Epithelial cell of proximal tubule (primary cell): ENCODE measurements around the gene MTCH1. TPM values are rescaled to one million over a fixed set of nuclear protein-coding genes. Genes with fewer than 3 reads are reported as not detected.
"Not testable (repeated sequence)": the region's sequence is repeated elsewhere in the genome, so short reads cannot be mapped to it uniquely, and the experiment has no call there.

Source experiments
- DNase-seq: peaks from one replicate; pipeline ENCODE4 v3.0.0-alpha.2; 2011; ENCODE audit warnings: low read depth
- H3K4me3 ChIP-seq: 2 replicates; pipeline ENCODE4 v1.5.1; 2011; ENCODE audit warnings: low read depth, mild to moderate bottlenecking, low read length
- CTCF ChIP-seq: conservative IDR thresholded peaks from 2 replicates; pipeline ENCODE4 v1.5.1; 2012; ENCODE audit warnings: low read depth, mild to moderate bottlenecking, low read length
- total RNA-seq: library from RNA; depleted of rRNA; stranded (reverse); fragments of >200 nt; gene quantifications from 2 replicates; pipeline ENCODE4 v1.2.3, GENCODE V29; 2015

MTCH1 gene
- total RNA-seq, 1 donor from 2014 or later: 235 TPM

- no peak for TF ChIP-seq CTCF
- DNase-seq: no peak
- H3K4me3 ChIP-seq: no peak overlapping the region
These were observed 18.3 kb upstream of the MTCH1 start for GRCh38 chr6:37004044-37004980.

GRCh38 chr6:36999751-37000125, 13.7 kb upstream of the MTCH1 start:
- DNase-seq: no peak
- no peak for TF ChIP-seq CTCF
- H3K4me3 ChIP-seq: no peak overlapping the region

- no peak for DNase-seq
- TF ChIP-seq CTCF: no peak
- no peak overlapping the region for H3K4me3 ChIP-seq
These were observed 13.2 kb upstream of the MTCH1 start for GRCh38 chr6:36999061-36999750.

GRCh38 chr6:36998723-36999038, 12.7 kb upstream of the MTCH1 start:
- no peak overlapping the region for H3K4me3 ChIP-seq

GRCh38 chr6:36997811-36998722, 12.1 kb upstream of the MTCH1 start:
- no peak for TF ChIP-seq CTCF

More at GRCh38 chr6:36998723-36999038, 12.7 kb upstream of the MTCH1 start:
- DNase-seq: no peak
- TF ChIP-seq CTCF: no peak

GRCh38 chr6:36990401-36990800, 4.4 kb upstream of the MTCH1 start:
- not testable (repeated sequence) for DNase-seq, H3K4me3 ChIP-seq

More at GRCh38 chr6:36997811-36998722, 12.1 kb upstream of the MTCH1 start:
- no peak overlapping the region for H3K4me3 ChIP-seq
- DNase-seq: no peak

- DNase-seq: no peak
- H3K4me3 ChIP-seq: no peak overlapping the region
- no peak for TF ChIP-seq CTCF
These were observed 3.3 kb upstream of the MTCH1 start for GRCh38 chr6:36989264-36989663.
